ENCODE results near the gene PHOSPHO2. TPM values are rescaled to one million over a fixed set of nuclear protein-coding genes. Genes with fewer than 3 reads are reported as not detected.

Gene PHOSPHO2
- total RNA-seq, 1 donor from 2014 or later, result 0.29 TPM

Other genes with a start within 250 kb of the PHOSPHO2 start
- gene BBS5, start 215.0 kb upstream of the PHOSPHO2 start, total RNA-seq, result 3.0 and 5.5 TPM in 2 replicates
- 0.18 and 0.87 TPM in 2 replicates for gene KLHL41, start 184.8 kb upstream of the PHOSPHO2 start, total RNA-seq
- gene FASTKD1, start 120.6 kb upstream of the PHOSPHO2 start, total RNA-seq, result 13.3 and 25.7 TPM in 2 replicates
- gene PPIG, start 110.1 kb upstream of the PHOSPHO2 start, total RNA-seq, result 21.2 TPM in 2 replicates
- gene CFAP210, start 64 bp upstream of the PHOSPHO2 start, total RNA-seq, result not detected in 2 replicates
- gene KLHL23, start 39.4 kb downstream of the PHOSPHO2 start, total RNA-seq, result 5.1 and 7.9 TPM in 2 replicates
- 84.8 and 92.9 TPM in 2 replicates for gene SSB, start 104.4 kb downstream of the PHOSPHO2 start, total RNA-seq
- 38.5 and 43.7 TPM in 2 replicates for gene METTL5, start 130.4 kb downstream of the PHOSPHO2 start, total RNA-seq
- gene UBR3, start 133.0 kb downstream of the PHOSPHO2 start, total RNA-seq, result 18.5 and 28.5 TPM in 2 replicates